ENCODE data around the gene TYMS.

Gene TYMS

DNA sequence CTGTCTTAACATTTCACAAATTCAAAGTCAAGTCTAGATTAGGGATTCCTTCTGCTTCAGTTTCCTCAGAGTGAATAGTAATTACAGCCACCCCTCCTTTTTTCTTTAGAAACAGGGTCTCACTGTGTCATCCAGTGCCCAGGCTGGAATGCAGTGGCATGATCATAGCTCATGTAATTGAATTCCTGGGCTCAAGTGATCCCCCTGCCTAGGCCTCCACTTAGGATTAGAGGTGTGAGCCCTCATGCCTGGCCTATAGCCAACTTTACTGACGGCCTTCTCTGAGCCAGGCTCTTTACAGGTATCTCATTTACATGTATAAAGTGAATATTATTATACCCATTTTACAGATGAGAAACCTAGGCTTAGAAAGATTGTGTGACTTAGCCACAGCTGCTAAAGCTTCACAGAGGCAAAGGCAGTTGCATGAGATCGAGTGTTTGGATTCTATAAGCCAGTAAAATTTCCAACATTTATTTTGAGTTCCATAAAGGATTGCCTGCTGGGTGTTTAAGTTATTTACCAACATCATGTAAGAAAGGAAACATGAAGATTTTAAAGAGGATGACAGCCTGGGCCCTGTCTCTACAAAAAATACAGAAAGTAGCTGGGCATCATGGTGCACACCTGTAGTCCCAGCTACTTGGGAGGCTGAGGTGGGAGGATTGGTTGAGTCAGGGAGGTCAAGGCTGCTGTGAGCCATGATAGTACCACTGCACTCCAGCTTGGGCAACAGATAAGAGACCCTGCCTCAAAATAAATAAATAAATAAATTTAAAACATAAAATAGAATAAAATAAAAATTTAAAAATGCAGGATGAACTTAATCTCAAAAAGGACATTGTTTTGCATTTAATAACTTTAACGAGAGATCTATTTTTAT, 53.2 kb downstream of the TYMS start:
- no peak for DNase-seq (ENCODE audit: low read depth in 4 of 4, low spot score in 1 of 4)

DNA sequence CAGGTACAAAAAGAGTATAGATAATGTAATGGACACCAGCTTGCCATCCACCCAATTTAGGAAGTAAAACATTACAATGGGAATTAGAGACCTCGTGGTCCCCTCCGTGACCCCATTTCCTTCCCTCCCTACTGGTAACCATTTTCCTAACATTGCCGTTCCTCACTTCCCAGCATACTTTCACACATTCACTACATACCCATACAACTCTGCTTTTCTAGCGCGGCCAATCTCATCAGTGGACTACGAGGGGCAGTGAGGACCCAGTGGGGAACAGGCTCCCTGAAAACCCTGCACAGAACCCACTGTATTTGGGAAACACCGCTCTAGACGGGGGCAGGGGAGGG, 53.8 kb downstream of the TYMS start:
- DNase-seq (ENCODE audit: low read depth in 4 of 4, low spot score in 1 of 4), result no peak

DNA sequence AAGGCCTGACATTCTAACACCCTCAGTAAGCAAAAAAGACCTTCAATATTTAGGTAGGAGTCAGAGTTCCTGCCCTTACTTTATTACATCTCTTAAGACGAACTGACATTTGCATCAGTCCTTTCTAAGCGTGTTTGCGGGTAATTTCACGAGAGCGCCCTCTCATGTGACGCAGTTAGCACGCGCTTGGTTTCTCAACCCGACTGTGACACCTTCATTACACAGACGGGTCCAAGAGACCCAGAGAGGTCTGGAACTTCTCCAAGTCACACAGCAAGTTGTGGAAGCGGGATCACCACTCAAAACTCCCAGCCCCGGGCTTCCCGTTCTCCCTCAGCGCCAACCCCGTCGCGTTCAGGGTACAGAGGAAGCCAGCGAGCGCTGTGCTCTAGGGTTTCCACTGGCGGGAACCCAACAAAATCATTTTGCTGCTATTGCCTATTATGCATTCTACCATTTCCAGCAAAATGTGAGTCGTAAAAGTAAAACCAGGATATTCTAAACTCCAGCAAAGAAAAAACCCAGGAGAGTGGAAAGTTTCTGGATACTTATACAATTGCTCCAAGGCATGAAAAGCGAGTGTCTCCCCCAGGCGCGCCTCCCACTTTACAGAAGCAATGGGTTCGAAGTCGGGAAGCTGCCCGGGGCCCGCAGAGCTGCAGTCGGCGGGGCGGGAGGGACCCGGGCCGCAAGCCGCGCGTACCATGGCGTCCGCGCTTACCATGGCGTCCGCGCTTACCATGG, 54.4 kb downstream of the TYMS start:
- DNase-seq (ENCODE audit: low read depth in 4 of 4, low spot score in 1 of 4), result peak; percentile 36 to 64 (median 49)

DNA sequence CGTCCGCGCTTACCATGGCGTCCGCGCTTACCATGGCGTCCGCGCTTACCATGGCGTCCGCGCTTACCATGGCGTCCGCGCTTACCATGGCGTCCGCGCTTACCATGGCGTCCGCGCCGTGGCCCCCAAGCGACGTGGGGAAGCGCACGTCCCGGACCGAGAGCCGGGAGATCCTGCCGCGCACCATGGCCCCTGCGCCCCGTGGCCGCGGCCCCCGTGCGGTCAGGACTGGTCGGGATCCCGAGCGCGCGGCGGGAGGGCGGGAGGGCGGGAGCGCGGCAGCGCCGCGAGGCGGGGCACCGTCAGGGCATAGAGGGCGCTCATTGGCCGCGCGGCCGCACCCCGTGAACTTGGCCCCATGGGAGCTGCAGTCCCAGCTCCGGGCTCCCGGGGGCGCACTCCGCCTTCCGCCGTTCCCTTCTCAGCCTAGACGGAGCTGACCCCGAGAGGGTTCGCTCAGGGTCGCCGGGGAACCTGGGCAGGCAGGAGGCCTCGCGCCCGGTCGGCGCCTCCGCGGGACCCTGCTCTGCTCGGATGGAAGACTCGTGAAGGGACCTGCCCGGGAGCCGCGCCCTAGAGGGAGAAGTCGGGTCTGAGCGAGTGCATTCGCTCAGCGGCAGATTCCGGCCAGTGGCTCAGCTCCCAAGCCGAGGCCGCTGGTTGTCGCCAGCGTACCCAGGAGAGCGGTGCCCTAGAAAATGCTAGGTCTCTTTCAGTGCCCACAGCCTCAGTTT, 55.1 kb downstream of the TYMS start, which contains the start of gene ENOSF1:
TSS of gene ENOSF1 (minus strand) at position 230 of the 734 bp plus-strand sequence. CDS start at position 187, 43 bp downstream.
- DNase-seq (ENCODE audit: low read depth in 4 of 4, low spot score in 1 of 4), result peak; percentile 37 to 84 (median 80)

DNA sequence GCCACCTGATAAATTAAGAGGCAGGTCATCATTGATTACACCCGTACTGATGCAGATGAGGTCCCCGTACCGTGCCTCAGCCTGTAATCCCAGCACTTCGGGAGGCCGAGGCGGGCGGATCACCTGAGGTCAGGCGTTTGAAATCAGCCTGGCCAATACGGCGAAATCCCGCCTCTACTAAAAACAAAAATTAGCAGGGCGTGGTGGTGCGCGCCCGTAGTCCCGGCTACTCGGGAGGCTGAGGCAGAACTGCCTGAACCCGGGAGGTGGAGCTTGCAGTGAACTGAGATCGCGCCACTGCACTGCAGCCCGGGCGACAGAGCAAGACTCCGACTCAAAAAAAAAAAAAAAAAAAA, 55.7 kb downstream of the TYMS start:
- DNase-seq (ENCODE audit: low read depth in 4 of 4, low spot score in 1 of 4), result no peak

DNA sequence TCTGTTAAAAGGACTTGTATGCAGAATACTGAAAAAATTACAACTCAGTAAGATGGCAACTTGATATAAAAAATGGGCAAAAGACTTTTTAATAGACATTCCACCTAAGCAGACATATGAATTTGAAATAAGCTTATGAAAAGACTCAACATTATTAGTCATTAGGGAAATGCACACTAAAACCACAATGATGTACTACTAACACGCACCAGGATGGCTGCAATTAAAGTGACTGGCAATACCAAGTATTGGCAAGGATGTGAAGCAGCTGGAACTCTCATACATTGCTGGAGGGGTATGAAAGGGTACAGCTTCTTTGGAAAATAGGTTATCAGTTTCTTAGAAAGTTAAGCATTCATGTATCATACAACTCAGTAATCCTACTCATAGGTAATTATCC, 58.2 kb downstream of the TYMS start:
- DNase-seq (ENCODE audit: low read depth in 4 of 4, low spot score in 1 of 4), result no peak

DNA sequence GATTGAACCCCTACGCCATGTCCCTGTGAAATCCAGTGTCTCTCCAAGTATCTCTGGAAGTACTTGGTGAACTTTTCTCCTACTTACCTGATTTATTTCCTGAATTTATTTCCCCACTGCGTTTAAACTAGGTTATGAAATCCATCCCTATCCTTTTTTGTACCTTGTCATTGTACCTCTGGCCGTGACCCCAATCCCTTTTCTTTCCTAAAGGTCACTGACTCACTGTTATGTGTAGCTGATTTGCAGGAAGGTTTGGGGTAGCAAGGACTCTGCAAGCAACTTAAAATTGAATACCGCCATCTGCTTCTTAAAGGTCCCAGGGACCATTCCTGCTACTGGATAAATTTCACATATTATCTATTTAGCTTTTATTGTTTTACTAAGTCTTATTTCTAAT, 59.5 kb downstream of the TYMS start:
- no peak for DNase-seq (ENCODE audit: low read depth in 4 of 4, low spot score in 1 of 4)

All from stimulated activated CD4-positive, alpha-beta T cell treated with anti-CD3 and anti-CD28 coated beads, Interleukin-1b, Interleukin-23, amount 100 ng/mL, for 24 hours (primary cell).